SIG-M5 treated with dmso at 0.1 percent for 504 hours (cell line): Measurements from ENCODE around the gene ERVMER34-1.

Experiments
- DNase-seq: peaks from one replicate; lab custom pipeline; 2025; ENCODE audit not compliant: unreplicated experiment; lab: John Stamatoyannopoulos, UW

ERVMER34-1 gene, protein sequence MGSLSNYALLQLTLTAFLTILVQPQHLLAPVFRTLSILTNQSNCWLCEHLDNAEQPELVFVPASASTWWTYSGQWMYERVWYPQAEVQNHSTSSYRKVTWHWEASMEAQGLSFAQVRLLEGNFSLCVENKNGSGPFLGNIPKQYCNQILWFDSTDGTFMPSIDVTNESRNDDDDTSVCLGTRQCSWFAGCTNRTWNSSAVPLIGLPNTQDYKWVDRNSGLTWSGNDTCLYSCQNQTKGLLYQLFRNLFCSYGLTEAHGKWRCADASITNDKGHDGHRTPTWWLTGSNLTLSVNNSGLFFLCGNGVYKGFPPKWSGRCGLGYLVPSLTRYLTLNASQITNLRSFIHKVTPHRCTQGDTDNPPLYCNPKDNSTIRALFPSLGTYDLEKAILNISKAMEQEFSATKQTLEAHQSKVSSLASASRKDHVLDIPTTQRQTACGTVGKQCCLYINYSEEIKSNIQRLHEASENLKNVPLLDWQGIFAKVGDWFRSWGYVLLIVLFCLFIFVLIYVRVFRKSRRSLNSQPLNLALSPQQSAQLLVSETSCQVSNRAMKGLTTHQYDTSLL

DNA sequence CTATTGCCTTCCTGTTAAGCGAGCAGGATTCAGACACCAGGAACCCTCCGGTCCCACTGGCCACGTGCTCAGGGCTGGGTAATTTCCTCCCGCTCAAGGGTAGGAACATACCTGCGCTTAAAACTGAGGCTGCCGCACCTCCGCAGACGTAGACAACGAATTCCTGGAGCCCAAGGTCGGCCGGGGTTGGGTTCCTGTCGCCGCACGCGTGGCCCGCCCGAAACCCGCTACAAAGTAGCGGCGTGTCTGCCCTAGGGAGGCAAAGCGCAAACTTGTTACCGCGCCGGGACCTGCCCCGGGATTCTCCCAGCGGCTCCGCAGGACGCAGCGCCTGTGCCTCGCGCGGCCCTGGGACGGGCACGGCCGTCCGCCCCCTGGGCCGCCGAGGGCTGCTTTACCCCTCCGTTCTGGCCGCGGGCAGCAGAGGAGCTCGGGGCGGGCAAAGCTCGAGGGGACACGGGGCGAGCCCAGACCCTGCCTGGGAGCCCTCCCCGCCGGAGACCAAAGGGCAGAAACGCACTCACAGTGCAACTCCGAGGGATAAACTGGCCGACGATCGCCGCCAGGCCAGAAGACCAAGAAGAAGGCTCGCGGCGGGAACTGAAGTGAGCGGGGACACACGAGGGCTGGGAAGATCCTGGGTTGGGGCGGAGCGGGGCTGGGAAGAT lies at the start of gene ERVMER34-1:
TSS of gene ERVMER34-1 (minus strand) at position 607 of the 668 bp plus-strand sequence. CDS start 5,905 bp downstream, outside the sequence.
- DNase-seq: no peak

DNA sequence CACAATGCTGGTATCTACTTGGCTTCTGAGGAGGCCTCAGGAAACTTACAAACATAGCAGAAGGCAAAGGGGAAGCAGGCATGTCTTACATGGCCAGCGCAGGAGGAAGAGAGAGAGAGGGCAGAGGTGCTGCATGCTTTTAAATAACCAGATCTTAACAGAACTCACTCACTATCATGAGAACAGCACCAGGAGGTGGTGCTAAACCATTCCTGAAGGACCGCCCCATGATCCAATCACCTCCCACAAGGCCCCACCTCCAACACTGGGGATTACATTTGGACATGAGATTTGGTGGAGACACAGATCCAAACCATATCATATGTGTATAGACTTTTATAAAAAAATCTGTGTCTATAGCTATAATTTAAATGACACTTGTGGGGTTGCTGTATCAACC lies 48.6 kb upstream of the ERVMER34-1 start:
- no peak for DNase-seq

DNA sequence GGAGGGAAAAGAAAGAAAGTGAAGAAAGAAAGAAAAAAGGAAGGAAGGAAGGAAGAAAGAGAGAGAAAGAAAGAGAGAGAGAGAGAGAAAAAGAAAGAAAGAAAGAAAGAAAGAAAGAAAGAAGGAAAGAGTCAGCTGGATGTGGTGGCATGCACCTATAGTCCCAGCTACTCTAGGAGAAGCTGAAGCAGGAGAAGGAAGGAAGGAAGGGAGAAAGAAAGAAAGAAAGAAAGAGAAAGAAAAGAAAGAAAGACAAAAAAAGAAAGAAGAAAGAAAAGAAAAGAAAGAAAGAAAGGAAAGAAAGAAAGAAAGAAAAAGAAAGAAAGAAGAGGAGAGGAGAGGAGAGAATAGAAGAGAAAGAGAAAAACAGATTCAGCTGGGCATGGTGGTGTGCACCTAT lies 44.3 kb upstream of the ERVMER34-1 start:
- DNase-seq: no peak

DNA sequence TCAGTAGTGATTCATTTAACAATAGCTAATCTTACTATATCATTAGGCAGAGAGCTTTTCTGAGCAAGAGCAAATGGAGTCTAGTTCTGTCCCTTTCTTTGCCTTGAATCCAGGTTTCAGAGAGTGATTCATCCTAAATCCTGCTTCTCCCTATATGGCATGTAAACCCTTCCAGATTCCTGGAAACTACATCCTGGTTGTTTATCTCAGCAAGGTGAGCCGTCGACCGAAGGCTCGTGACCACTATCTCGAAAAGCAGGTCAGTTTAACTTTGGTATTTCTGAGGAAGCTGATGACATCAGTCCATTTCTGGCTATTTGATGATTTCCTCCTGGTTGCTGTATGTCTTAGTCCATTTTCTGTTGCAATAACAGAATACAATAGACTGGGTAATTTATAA lies 40.7 kb upstream of the ERVMER34-1 start:
- no peak for DNase-seq

DNA sequence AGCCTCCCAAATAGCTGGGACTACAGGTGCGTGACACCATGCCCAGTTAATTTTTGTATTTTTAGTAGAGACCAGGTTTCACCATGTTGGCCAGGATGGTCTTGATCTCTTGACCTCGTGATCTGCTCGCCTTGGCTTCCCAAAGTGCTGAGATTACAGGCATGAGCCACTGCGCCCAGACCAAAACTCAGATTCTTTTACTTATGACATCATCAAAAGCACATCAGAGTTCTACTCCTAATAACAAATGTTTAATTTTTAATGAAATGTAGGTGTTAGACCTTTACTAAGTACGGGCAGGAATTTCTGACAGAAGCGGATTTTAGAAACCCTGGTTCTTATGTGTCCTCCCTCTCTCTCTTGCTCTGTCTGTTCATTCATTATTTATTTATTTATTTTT lies 38.5 kb upstream of the ERVMER34-1 start:
- DNase-seq: no peak

DNA sequence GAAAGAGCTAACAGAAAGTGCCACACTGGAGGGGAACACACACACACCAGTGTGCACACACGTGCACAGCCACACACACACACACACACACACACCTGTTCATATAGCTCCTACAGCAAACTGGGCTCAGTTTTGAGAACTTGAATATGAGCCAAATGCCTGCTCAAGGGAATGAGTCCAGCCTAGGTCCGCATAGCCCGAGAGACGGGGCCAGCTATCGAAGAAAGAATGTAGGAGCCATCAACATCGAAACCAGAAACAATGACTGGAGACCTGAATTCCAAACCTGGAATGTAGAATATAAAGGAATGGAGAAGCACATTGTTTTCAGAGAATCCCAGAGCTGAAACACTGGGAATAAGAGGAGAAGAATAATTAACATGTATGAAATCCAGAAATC lies 37.6 kb upstream of the ERVMER34-1 start:
- DNase-seq: no peak

DNA sequence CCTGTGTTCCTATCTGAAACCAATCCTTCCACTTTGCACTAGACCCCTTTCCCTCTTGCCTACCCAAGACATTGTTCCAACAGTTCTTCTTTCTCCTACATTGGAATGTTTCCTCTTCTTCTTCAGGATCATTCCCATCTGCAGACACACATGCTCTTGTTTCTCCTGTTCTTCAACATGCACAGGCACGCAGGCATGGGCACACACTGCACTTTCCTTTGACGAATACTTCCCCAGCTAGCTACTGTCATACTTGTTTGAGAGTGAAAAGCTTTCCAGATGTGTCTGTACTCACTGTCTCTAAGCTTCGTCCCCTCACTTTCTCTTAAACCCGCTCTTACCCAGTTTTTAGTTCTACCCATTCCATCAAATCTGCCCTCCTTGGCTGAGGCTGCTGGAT lies 31.8 kb upstream of the ERVMER34-1 start:
- DNase-seq: no peak

DNA sequence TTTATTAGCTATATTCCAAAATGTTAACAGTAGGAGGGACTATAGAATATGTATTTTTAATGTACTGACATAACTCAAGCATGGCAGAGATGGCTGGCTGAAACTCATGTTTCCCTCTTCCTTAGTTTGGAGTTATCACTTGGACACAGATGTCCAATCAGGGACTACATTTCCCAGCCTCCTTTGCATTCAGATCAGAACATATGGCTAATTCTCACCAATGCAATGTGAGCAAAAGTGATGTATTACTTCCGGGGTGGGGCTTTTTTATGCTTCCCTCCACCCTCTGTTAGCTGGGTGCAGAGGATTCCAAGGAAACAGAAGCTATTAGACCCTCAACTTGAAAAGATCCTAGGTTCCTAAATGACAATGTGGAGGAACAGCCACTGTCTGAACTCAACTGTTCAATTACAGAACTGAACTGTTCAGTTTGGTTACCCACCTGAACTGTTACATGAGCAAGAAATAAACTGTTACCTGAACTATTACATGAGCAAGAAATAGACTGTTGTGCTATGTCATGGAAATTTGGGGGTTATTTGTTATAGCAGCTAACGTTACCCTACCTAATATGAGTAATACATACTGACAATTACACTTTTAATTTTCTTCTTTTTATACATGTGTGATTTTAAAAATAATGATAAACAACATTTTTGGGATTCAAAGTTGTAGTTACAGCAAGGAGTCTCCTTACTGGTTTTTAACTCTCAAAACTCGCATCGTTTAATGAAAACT lies 29.6 kb upstream of the ERVMER34-1 start:
- DNase-seq: no peak

DNA sequence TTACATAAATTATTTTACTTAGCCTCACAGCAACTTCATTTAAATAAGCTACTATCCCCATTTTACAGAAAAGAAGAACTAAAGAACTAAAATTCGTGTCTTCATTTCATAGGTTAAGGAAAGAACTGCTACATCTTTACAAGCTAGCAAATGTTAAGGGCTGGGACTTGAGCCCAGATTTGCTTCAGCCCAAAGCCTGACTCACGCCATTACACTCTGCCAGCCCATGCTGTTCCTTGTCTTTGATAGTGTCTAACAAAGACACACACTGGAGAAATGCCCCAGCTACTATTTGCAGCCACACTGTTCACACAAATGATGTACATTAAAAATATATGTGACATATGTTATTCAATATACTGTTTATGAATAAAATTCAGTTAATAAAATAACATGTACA lies 29.0 kb upstream of the ERVMER34-1 start:
- DNase-seq: no peak

DNA sequence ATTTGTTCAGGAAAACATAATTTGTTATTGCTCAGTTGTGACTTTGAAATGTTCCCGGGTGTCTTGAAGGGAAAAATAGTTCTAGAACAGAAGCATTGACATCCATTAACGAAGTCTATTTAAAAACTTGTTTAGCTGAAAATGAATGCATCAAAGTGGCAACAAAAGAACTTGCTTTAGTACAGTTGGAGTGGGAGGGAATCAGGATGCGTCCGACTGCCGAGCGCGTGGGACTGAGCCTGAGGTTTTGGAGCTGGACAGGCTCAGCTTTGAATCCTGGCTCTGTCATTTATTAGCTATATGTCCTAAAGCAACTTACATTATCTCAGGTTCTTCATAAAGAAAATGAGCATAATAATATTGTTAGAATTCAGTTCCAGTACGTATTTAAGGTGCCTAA lies 9.0 kb upstream of the ERVMER34-1 start:
- DNase-seq: no peak

DNA sequence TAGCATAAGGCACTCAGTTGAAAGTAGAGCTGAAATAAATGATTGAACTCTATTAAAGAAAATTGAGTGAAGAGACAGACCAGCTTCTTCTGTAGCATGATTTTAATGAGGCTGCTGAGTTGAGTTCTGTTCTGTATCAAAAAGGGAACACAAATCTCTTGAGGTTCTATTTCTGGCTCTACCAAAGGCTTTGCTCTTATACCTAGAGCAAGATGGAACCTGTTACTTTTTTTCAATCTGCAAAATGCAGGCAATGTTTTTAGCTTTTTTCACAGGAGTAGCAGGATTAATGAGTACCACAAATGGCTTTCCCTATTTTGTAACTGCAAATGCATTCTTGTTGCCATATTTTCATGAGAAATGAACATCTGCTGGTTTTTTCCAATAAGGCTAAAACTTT lies 4.2 kb upstream of the ERVMER34-1 start:
- DNase-seq: no peak

DNA sequence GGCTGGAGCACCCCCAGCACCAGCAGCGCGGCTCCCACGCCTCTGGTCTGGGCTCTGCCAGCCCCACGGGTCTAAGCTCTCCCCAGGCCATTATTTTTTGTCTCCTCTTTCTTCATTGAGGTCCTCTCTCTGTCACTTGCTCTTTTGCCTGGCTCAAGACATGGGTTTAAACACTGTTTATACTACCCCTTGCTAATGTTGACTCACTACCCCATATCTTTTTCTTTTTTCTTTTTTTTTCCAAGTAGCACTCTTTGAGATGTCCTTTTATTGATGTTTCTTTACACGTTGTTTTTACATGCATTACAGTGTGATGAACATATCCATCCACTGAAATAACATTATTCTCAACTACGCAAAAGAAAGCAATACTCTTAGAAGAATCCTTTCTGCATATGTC lies 1.7 kb upstream of the ERVMER34-1 start:
- no peak for DNase-seq

DNA sequence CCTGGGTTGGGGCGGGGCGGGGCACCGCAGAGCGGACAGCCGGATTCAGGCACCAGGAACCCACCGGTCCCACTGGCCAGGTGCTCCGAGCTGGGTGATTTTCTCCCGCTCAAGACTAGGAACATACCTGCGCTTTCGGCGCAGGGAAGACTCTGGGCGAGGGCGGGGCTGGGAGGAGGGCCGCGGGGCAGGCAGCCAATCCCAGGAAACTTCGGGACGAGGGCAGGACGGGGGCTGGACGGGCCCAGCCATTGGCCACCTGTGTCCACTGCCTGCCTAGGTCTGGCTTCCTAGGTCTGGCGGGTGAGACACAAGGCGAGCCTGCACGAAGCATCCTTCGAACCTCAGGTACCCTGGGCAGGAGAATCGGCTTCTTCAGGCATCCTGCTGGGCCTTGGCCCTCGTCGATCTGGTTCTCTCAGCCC lies 274 bp upstream of the ERVMER34-1 start:
- no peak for DNase-seq

DNA sequence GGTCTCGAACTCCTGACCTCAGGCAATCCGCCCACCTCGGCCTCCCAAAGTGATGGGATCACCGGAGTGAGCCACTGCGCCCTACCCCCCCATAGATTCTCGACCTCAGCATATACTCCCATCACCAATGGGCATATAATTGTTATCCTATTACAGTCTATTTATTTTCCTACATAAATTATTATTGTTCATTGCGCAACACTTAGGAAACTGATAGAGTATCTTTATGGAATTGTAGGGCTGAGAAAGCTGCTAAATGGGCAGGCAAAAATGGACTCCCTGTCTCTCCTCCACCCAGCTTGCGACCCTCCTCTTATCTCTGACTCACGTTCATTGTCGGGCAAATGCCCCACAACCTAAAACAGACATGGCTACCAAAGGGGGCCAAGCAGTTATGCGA lies 1.0 kb downstream of the ERVMER34-1 start:
- DNase-seq: no peak

DNA sequence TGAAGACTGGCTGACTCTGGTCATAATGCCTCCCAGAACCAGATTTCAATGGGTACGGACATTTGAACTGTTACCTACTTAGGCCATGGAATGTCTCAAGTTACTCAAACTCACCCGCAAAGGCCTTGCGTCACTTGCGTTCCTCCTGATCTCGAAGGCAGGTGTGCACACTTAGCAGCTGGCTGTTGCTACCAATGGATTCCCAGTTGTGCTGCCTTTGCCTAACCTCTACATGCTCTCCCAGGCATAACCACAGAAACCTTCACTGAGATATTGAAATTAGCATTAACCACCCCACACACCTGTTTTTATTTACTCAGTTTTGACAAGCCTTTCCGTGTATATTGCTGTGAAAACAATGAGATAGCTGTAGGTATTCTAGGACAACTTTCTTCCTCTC lies 2.8 kb downstream of the ERVMER34-1 start:
- DNase-seq: no peak

DNA sequence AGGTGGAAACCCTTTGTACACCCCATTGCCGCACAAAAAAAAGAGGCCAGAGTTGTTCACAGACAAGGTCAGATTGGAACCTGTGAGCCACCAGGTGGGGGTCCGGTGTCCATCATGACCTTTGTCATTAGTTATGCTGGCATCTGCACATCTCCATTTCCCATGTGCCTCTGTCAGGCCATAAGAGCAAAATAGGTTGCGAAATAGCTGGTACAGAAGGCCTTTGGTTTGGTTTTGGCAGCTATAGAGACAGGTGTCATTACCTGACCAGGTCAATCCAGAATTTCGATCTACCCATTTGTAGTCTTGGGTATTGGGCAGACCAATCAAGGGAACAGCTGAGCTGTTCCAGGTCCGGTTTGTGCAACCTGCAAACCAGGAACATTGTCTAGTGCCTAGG lies 6.6 kb downstream of the ERVMER34-1 start:
- no peak for DNase-seq

DNA sequence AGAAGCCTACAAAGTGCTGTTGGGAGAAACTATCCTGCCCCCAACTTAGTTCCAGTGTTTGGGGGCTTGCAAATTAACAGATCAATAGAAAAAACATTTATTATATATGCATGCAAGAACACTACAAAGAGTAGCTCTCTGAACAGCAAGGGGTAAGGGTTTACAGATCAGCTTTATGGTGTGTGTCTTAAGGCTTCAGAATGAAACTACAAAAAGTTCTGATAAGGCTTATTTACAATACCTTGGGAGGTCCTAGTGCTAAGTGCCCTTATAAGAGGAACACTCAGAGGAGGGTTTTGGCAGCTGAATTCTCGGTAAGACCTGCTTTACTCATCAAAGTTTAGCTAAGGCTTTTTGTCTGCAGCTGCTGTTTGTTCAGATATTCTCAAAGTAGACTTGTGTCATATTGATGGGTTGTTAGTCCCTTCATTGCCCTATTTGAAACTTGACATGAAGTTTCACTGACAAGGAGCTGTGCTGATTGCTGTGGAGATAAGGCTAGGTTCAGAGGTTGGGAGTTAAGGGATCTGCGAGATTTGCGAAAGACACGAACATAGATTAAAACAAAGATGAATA lies 7.7 kb downstream of the ERVMER34-1 start:
- no peak for DNase-seq

DNA sequence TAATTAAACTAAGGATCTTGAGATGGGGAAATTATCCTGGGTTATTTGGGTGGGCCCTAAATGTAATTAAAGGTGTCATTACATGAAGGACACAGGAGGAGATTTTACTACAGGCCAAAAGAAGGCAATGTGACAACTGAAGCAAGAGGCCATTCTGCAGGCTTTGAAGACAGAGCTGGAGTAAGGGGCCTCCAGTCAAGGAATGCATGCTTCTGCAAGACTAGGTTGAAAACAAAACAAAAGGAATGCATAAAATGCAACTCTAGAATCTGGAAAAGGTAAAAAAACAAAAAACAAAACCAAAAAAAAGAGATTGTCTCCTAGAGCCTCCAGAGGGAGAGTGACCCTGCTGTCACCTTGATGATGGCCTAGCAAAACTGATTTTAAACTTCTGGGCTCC lies 21.6 kb downstream of the ERVMER34-1 start:
- DNase-seq: no peak

DNA sequence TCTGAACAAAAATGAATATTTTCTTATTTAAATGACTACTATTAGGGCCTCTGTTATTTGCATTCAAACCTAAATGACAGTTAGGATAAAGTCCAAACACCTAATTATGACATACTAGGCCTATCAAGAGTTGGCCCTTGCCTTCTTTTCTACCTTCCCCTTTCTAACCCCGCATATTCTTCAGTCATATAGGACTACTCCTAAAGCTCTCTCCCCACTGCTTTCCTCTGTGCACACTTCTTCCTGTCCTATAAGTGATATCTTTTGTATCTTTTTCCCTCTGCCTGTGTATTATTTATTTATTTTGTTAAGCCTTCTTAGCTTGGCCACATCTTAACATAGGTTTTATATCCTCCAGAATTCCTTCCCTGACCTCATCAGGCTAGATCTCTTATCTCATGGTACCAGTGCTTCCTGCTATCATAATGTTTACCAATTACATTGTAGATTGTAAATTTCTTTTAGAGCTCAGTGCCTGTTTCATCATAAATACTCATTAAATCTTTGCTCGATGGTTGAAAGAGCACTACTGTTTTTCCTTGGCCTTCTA lies 22.5 kb downstream of the ERVMER34-1 start:
- no peak for DNase-seq

DNA sequence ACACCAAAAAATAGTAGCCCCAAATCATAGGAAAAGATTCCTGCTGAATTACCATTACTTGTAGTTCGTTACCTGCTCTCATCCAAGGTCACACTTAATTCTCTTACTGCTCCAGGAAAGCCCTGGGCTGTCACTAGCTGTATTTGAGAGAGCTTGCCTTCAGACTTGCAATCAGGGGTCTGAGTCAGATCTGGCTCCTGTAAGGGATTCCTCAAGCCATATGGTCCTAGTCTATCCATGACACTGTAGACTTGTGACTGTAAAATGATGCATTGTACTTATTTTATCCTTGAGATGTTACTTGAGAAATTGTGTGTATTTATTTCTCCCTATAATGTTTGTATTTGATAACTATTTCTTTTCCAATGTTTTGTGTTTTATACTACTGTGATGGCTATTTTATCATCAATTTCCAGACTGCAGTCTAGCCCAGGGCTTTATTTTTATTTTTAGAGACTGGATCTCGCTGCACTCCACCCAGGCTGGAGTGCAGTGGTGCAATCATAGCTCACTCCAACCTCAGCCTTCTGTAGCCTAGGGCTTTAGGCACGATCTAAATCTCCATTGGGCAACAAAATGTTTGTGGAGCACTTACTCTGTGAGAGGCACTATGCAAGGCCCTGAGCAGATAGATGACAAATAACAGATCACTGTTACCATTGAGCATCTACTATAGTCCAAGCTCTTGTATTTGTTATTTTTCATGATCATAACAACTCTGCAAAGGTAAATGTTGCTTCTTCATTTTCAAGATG lies 24.2 kb downstream of the ERVMER34-1 start:
- DNase-seq: no peak
